SKM-1 treated with dmso at 0.1 percent for 144 hours (cell line): Measurements from ENCODE around the gene PDHB.

Experiments
- DNase-seq: peaks from one replicate; lab custom pipeline; 2025; ENCODE audit not compliant: unreplicated experiment; lab: John Stamatoyannopoulos, UW

PDHB gene

GRCh38 chr3:58404396-58404795, 29.2 kb downstream of the PDHB start:
- no peak for DNase-seq

DNA sequence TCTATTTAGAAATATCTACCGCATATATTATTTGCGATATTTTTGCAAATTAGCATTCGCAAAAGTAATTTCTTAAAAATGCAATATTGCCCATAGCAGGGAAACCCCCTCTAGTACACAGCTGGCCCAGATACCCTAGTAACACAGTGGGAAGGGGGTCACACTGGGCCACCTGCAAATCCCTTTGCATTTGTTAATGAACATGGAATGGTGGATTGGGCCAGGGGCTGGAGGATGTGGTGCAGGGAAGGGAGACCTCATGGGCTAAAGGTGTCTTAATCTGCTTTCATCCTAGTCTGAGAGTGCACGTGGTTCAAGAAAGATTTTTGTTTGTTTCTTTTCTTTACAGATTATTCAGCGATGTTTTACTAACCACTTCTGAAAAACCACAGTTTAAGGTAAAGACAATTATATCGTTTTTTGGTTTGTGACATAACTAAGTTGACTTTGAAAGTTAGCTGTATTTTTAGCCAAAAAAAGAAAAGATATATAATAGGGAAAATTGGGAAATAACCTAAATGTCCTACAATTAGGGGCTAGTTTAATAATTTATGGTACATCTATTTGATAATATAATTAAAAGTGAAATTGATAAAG, 30.0 kb downstream of the PDHB start:
- DNase-seq, result no peak

DNA sequence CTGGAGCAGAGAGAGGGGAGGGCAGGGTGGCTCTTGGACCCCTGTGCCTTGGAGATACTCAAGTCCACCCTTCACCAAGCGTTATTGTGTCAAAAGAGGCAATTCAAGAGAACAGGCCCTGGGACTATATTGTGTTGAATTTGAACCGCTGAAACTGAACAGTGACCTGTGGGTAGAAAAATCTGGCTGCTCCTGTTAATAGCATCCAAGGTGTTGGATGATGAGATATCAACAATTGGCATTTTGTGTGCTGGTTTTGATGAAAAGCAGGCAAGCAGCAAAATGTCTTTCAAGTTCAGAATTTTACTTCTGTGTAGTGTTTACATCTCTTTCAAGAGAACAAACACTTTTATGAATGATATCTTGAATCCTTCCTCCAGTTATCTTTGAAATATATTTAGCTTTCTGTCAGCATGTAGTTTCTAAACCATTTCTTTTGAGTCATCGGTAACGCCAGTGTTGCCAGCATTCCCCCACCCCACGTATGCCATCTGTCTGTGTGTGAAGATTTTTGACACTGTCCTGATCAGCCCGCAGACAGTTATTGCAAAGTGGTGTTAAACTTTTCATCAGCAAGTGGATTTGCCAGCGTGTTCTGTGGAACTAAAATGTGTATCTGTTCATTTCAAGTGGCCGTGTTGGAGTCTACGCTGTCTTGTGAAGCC, 34.8 kb downstream of the PDHB start:
- DNase-seq, result no peak

DNA sequence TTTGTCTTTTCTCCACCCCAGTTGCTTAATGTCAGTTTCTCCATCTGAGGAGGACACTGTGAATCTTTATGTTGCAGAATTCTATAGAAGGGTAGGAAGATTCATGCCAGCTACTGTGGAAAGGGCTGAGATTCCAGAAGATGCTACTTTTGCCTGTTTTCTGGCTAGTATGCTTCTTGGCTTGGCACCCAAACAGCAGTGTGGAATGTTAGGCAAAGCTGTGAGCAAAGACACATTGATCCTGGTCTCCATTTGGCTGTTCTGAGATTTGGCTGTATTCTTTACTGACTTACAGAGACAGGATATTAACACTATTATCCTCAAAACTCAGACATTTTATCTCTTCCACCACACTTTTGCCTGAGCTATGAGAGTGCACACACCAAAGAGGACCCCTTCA, 39.3 kb downstream of the PDHB start:
- no peak for DNase-seq

- DNase-seq, result no peak
Measured at GRCh38 chr3:58392181-58392580, 41.5 kb downstream of the PDHB start.

- DNase-seq, result no peak
Measured at GRCh38 chr3:58391156-58391865, 42.3 kb downstream of the PDHB start.

DNA sequence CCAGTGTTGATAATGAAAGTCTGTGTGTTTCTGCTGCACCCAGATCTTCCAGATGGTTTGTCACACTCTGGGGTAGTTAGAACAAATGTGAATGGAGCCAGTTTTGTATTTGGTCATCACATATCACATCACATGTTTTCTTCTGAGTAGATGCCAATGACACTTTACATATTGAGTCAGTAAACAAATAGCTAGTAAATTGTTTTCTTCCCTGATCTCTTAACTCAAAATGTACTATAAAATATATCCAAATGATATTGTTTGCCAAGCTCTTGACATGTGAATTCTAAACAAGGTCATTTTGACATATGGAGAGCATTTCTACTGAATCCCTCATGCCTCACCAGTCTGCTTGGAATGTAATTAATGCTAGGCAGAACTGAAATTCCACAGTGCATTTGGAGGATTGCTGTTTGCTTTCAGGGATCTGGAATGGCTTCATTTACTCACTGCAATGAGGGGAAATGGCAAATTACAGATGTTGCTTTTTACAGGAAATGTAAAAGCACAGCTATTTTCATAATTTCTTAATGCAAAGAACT, 45.0 kb downstream of the PDHB start:
- DNase-seq, result no peak

DNA sequence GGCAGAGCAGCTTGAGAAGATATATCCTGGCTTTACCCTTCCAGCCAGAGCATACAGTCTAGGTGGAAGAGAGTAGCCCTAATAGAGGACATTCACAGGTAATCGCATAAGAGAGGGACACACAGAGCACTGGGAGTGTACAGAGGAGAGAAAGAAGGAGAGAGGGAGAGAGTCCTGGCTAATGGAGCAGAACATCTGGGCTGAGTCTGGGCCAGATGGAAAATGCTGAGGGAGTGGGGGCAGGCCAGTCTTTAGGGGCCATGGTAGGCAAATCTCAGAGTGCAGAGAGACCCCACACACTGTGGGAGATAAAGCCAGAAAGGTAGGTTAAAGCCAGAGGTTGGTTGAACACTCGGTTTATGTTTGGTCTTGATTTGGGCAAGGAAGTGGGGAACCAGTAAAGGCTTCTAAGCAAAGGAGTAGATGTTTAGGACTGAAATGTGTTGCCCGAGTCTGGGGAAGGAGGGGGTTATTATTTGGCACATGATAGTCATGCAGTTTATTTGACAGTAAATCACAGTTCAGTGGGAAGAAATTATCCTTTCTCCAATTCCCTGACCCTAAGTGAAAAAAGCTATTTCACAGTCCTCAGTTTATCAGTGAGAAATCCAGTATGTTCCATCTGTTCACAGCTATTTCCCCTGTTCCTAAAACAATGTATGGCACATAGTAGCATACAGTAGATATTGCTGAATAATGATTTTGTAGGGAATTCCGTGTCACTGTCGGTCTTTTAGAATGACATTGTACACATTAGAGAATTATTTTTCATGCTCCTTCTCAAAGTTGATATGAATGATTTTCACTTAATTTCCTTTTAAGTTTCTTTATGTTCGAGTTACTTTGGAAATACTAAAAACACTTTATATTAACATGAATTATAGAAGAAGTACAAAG, 45.7 kb downstream of the PDHB start:
- DNase-seq, result no peak

DNA sequence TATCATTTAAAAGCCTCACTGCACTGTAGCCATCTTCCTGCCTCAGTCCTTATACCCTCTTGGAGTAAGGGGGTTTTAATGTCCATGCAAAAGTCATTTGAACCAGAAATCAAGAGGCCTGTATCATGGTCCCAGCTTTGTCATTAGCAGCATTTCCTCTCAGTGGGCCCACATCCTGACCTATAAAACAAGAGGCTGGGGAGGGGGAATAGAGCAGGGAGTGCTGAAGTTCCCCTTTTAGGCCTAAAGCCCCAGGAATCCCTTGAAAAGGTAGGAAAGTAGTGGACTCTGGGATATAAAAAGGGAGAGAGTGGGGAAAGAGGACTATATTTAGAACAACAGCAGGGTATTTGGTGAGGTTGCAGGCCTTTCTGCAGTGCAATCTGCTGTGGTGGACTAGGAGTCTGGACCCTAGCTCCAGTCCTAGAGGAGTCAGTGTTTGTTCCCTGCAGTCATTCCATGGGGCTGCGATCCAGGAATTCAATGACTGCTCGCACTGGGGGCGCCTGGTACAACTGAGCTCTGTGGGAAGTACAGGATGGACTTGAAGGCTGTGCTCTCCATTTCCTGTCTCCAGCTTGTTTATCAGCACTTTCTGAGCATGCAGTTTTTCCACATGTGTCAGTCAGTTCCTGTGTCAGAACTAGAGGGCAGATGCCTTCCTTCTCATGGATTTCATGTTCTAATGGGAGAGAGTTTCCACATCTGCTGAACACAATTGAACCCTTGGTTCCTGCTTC, 46.8 kb downstream of the PDHB start:
- no peak for DNase-seq

GRCh38 chr3:58384381-58385090, 49.1 kb downstream of the PDHB start:
- no peak for DNase-seq

DNA sequence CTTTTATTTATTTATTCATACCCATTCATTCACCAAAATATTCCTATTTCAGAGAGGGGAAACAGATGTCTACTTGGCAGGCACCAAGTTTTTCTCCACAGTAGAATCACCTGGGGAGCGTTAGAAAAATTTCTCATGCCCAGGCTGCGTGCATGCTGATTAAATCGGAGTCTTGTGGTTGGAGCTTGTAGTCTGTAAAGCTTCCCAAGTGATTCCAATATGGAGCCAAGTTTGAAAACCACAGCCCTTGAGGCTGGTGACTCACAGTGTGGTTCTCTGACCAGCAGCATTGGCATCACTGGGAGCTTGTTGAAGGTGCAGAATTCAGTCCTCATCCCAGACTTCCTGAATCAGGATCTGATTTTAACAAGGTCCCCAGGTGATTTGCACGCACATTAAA, 49.7 kb downstream of the PDHB start:
- no peak for DNase-seq

- no peak for DNase-seq
Measured at GRCh38 chr3:58383476-58383875, 50.2 kb downstream of the PDHB start.

- no peak for DNase-seq
Measured at GRCh38 chr3:58379351-58380073, 54.1 kb downstream of the PDHB start.

- no peak for DNase-seq
Measured at GRCh38 chr3:58377750-58378149, 55.9 kb downstream of the PDHB start.
